HL-60 (cell line): ENCODE results near the gene ATP4A.
"Not testable (repeated sequence)": the region's sequence is repeated elsewhere in the genome, so short reads cannot be mapped to it uniquely, and the experiment has no call there.

Experiments
- GABPA ChIP-seq: IDR thresholded peaks from 2 replicates; pipeline ENCODE4 v1.6.1; 2012; ENCODE audit warnings: low read depth
- POLR2AphosphoS5 ChIP-seq: IDR thresholded peaks from 2 replicates; pipeline ENCODE4 v1.6.1; 2012; ENCODE audit warnings: low read depth
- SPI1 ChIP-seq: IDR thresholded peaks from 2 replicates; pipeline ENCODE4 v1.6.1; 2012; ENCODE audit warnings: low read depth, mild to moderate bottlenecking, borderline replicate concordance
- TF ChIP-seq, protein P1 (sequence below): IDR thresholded peaks from one replicate; pipeline ENCODE4 v1.5.1; 2011; ENCODE audit warnings: low read length, control low read depth, inconsistent platforms; ENCODE audit not compliant: insufficient read depth
- TF ChIP-seq, protein P2 (sequence below): IDR thresholded peaks from 2 replicates; pipeline ENCODE4 v1.6.1; 2012; ENCODE audit warnings: low read depth; ENCODE audit not compliant: insufficient replicate concordance

DNA sequence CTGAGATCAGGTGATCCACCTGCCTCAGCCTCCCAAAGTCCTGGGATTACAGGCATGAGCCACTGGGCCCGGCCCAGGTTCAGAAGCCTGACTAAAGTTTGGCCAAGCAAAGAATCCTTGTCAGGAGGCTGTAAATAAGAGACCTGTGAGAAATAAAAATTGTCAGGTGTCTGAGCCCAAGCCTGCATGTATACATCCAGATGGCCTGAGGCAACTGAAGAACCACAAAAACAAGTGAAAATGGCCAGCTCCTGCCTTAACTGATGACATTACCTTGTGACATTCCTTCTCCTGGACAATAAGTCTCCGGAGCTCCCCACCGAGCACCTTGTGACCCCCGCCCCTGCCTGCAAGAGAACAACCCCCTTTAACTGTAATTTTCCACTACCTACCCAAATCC is 41.0 kb upstream of the ATP4A start:
- TF ChIP-seq, protein P1, sequence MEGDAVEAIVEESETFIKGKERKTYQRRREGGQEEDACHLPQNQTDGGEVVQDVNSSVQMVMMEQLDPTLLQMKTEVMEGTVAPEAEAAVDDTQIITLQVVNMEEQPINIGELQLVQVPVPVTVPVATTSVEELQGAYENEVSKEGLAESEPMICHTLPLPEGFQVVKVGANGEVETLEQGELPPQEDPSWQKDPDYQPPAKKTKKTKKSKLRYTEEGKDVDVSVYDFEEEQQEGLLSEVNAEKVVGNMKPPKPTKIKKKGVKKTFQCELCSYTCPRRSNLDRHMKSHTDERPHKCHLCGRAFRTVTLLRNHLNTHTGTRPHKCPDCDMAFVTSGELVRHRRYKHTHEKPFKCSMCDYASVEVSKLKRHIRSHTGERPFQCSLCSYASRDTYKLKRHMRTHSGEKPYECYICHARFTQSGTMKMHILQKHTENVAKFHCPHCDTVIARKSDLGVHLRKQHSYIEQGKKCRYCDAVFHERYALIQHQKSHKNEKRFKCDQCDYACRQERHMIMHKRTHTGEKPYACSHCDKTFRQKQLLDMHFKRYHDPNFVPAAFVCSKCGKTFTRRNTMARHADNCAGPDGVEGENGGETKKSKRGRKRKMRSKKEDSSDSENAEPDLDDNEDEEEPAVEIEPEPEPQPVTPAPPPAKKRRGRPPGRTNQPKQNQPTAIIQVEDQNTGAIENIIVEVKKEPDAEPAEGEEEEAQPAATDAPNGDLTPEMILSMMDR, result not testable (repeated sequence)
- TF ChIP-seq POLR2AphosphoS5, GABPA, SPI1: not testable (repeated sequence)
- TF ChIP-seq, protein P2, sequence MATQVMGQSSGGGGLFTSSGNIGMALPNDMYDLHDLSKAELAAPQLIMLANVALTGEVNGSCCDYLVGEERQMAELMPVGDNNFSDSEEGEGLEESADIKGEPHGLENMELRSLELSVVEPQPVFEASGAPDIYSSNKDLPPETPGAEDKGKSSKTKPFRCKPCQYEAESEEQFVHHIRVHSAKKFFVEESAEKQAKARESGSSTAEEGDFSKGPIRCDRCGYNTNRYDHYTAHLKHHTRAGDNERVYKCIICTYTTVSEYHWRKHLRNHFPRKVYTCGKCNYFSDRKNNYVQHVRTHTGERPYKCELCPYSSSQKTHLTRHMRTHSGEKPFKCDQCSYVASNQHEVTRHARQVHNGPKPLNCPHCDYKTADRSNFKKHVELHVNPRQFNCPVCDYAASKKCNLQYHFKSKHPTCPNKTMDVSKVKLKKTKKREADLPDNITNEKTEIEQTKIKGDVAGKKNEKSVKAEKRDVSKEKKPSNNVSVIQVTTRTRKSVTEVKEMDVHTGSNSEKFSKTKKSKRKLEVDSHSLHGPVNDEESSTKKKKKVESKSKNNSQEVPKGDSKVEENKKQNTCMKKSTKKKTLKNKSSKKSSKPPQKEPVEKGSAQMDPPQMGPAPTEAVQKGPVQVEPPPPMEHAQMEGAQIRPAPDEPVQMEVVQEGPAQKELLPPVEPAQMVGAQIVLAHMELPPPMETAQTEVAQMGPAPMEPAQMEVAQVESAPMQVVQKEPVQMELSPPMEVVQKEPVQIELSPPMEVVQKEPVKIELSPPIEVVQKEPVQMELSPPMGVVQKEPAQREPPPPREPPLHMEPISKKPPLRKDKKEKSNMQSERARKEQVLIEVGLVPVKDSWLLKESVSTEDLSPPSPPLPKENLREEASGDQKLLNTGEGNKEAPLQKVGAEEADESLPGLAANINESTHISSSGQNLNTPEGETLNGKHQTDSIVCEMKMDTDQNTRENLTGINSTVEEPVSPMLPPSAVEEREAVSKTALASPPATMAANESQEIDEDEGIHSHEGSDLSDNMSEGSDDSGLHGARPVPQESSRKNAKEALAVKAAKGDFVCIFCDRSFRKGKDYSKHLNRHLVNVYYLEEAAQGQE, result not testable (repeated sequence)
